ENCODE data around the gene LTB4R. TPM values are rescaled to one million over a fixed set of nuclear protein-coding genes. Genes with fewer than 3 reads are reported as not detected.

LTB4R gene
- total and polyA plus RNA-seq, 4 experiments from 2014 or later: 9.6 to 20.0 (median 15.1) TPM

GRCh38 chr14:24364841-24365240 lies 53.5 kb downstream of the LTB4R start:
- no peak overlapping the region for H3K27ac Mint-ChIP-seq
- no peak for DNase-seq
- H3K27me3 Mint-ChIP-seq: peaks cover 34 to 49% of the 10 kb centered on the region in 2 donors
- ChIA-PET CTCF (ENCODE audit: partially characterized antibody) (interaction anchor here (0.8 to 2.3 kb wide), 7 partner anchors 25 to 77 kb away, joined by 3 to 41 read pairs (median 4); partner anchors contain the start of genes KHNYN and RIPK3), POLR2A (ENCODE audit: partially characterized antibody) (interaction anchor here (0.8 to 2.3 kb wide), 2 partner anchors 66 to 77 kb away, joined by 3 to 29 read pairs; partner anchors contain the start of genes CBLN3 and KHNYN)
- intact Hi-C loops (cut with micrococcal nuclease): loop anchor here (1.0 to 10.0 kb wide), 2 partner anchors 66 to 310 kb away; no protein-coding TSS in a partner anchor
- H3K4me1 Mint-ChIP-seq: peaks cover 15 to 31% (median 22%) of the 10 kb centered on the region in 4 donors
- Histone ChIP-seq H3K36me3 (ENCODE audit: insufficient read depth, low read length) (no peaks in the 10 kb centered on the region), H3K9me3 (ENCODE audit: control insufficient read depth in 1 of 2, low read length in 2 of 2) (no peaks in the 10 kb centered on the region), H3K27ac (ENCODE audit: low read depth, low read length) (no peak overlapping the region), H3K27me3 (ENCODE audit: insufficient read depth, low read length) (peaks cover 29% of the 10 kb centered on the region), H3K4me1 (ENCODE audit: insufficient read depth, low read length) (peaks cover 35% of the 10 kb centered on the region), H3K4me3 (ENCODE audit: low read length in 2 of 2) (no peak overlapping the region)
- peaks cover 3 to 5% of the 10 kb centered on the region in 2 donors for H3K36me3 Mint-ChIP-seq
- H3K4me3 Mint-ChIP-seq: peak overlapping the region in 1 of 8 donors; percentile 5
- peaks cover 0 to 11% (median 5%) of the 10 kb centered on the region in 8 donors for H3K9me3 Mint-ChIP-seq

GRCh38 chr14:24365600-24366412 lies 54.5 kb downstream of the LTB4R start:
- Histone ChIP-seq H3K4me1 (ENCODE audit: insufficient read depth, low read length) (peaks cover 35% of the 10 kb centered on the region), H3K9me3 (ENCODE audit: control insufficient read depth in 1 of 2, low read length in 2 of 2) (no peaks in the 10 kb centered on the region), H3K27me3 (ENCODE audit: insufficient read depth, low read length) (peaks cover 29% of the 10 kb centered on the region), H3K4me3 (ENCODE audit: low read length in 2 of 2) (no peak overlapping the region), H3K36me3 (ENCODE audit: insufficient read depth, low read length) (no peaks in the 10 kb centered on the region), H3K27ac (ENCODE audit: low read depth, low read length) (no peak overlapping the region)
- intact Hi-C loops (cut with micrococcal nuclease): loop anchor here (1.0 to 10.0 kb wide), 2 partner anchors 65 to 309 kb away; no protein-coding TSS in a partner anchor
- CTCF ChIA-PET (ENCODE audit: partially characterized antibody): interaction anchor here (0.8 to 2.3 kb wide), 10 partner anchors 8 to 76 kb away, joined by 3 to 41 read pairs (median 4); partner anchors contain the start of genes CIDEB, KHNYN and RIPK3
- Mint-ChIP-seq H3K4me1 (peaks cover 15 to 31% (median 22%) of the 10 kb centered on the region in 4 donors), H3K27ac (peak overlapping the region in 3 of 7 donors; percentile 42 to 57 (median 55)), H3K4me3 (peak overlapping the region; percentile 50 to 84 (median 75)), H3K9me3 (peaks cover 0 to 1% (median 0%) of the 10 kb centered on the region in 8 donors), H3K36me3 (no peaks in the 10 kb centered on the region), H3K27me3 (peaks cover 33 to 43% of the 10 kb centered on the region in 2 donors)
- POLR2A ChIA-PET (ENCODE audit: partially characterized antibody): interaction anchor here (0.8 to 2.3 kb wide), 2 partner anchors 65 to 76 kb away, joined by 3 to 29 read pairs; partner anchors contain the start of genes CBLN3 and KHNYN
- DNase-seq: peak in 4 of 5 donors; percentile 31 to 61 (median 44)

GRCh38 chr14:24366413-24366720 lies 55.1 kb downstream of the LTB4R start:
- H3K9me3 ChIP-seq (ENCODE audit: control insufficient read depth in 1 of 2, low read length in 2 of 2): no peaks in the 10 kb centered on the region
- ChIA-PET POLR2A (ENCODE audit: partially characterized antibody) (interaction anchor here (0.9 to 2.3 kb wide), 2 partner anchors 28 to 64 kb away, joined by 3 to 29 read pairs; partner anchors contain the start of genes CBLN3 and KHNYN), CTCF (ENCODE audit: partially characterized antibody) (interaction anchor here (0.9 to 2.3 kb wide), 6 partner anchors 9 to 70 kb away, joined by 3 to 41 read pairs (median 6); partner anchors contain the start of genes CIDEB and KHNYN)
- intact Hi-C loops (cut with micrococcal nuclease): loop anchor here (10.0 kb wide), 1 partner anchor 308 kb away; no protein-coding TSS in a partner anchor
- peaks cover 35% of the 10 kb centered on the region for H3K4me1 ChIP-seq (ENCODE audit: insufficient read depth, low read length)
- no peak overlapping the region for H3K27ac Mint-ChIP-seq
- H3K36me3 ChIP-seq (ENCODE audit: insufficient read depth, low read length): no peaks in the 10 kb centered on the region
- no peak overlapping the region for H3K4me3 ChIP-seq (ENCODE audit: low read length in 2 of 2)
- peak in 1 of 5 donors; percentile 4 for DNase-seq
- no peak overlapping the region for H3K27ac ChIP-seq (ENCODE audit: low read depth, low read length)
- peaks cover 33 to 40% of the 10 kb centered on the region in 2 donors for H3K27me3 Mint-ChIP-seq
- H3K27me3 ChIP-seq (ENCODE audit: insufficient read depth, low read length): peaks cover 29% of the 10 kb centered on the region
- no peaks in the 10 kb centered on the region for H3K36me3 Mint-ChIP-seq
- peaks cover 15 to 31% (median 22%) of the 10 kb centered on the region in 4 donors for H3K4me1 Mint-ChIP-seq
- peak overlapping the region in 5 of 8 donors; percentile 21 to 84 (median 81) for H3K4me3 Mint-ChIP-seq
- no peaks in the 10 kb centered on the region for H3K9me3 Mint-ChIP-seq

- Mint-ChIP-seq H3K36me3 (no peaks in the 10 kb centered on the region), H3K9me3 (no peaks in the 10 kb centered on the region), H3K27ac (peak overlapping the region in 2 of 7 donors; percentile 53 to 81), H3K27me3 (peaks cover 31 to 34% of the 10 kb centered on the region in 2 donors), H3K4me1 (peaks cover 15 to 31% (median 22%) of the 10 kb centered on the region in 4 donors), H3K4me3 (peak overlapping the region; percentile 68 to 87 (median 80))
- DNase-seq: peak in 3 of 5 donors; percentile 16 to 22 (median 21)
- Histone ChIP-seq H3K27ac (ENCODE audit: low read depth, low read length) (no peak overlapping the region), H3K36me3 (ENCODE audit: insufficient read depth, low read length) (no peaks in the 10 kb centered on the region), H3K4me3 (ENCODE audit: low read length in 2 of 2) (no peak overlapping the region), H3K27me3 (ENCODE audit: insufficient read depth, low read length) (peaks cover 29% of the 10 kb centered on the region), H3K4me1 (ENCODE audit: insufficient read depth, low read length) (peaks cover 35% of the 10 kb centered on the region), H3K9me3 (ENCODE audit: control insufficient read depth in 1 of 2, low read length in 2 of 2) (no peaks in the 10 kb centered on the region)
- intact Hi-C loops (cut with micrococcal nuclease): loop anchor here (10.0 kb wide), 1 partner anchor 308 kb away; no protein-coding TSS in a partner anchor
- ChIA-PET POLR2A (ENCODE audit: partially characterized antibody) (interaction anchor here (0.9 to 2.3 kb wide), 2 partner anchors 28 to 64 kb away, joined by 3 to 29 read pairs; partner anchors contain the start of genes CBLN3 and KHNYN), CTCF (ENCODE audit: partially characterized antibody) (interaction anchor here (0.9 to 2.3 kb wide), 4 partner anchors 9 to 69 kb away, joined by 3 to 41 read pairs (median 10); partner anchors contain the start of gene KHNYN)
Observed at GRCh38 chr14:24366721-24367513, 55.6 kb downstream of the LTB4R start.

Other genes starting within 250 kb of the LTB4R start
Only the 30 nearest of the 33 such genes appear.
- gene DCAF11, start 196.7 kb upstream of the LTB4R start, total RNA-seq: 10 to 100 TPM; 71.5 to 75.8 TPM
- gene DCAF11, start 196.7 kb upstream of the LTB4R start, polyA plus RNA-seq: 10 to 100 TPM; 75.1 to 93.4 TPM
- 1 to 10 TPM; 2.9 to 4.5 TPM for gene NRL, start 196.6 kb upstream of the LTB4R start, total RNA-seq
- gene NRL, start 196.6 kb upstream of the LTB4R start, polyA plus RNA-seq: 1 to 10 TPM; 1.4 to 1.6 TPM
- 1 to 10 TPM; 3.2 to 4.2 TPM for gene FITM1, start 180.8 kb upstream of the LTB4R start, total RNA-seq
- under 1 TPM; 0.69 to 0.81 TPM for gene FITM1, start 180.8 kb upstream of the LTB4R start, polyA plus RNA-seq
- gene PSME1, start 175.3 kb upstream of the LTB4R start, total RNA-seq: 100 to 1,000 TPM; 257 to 273 TPM
- gene PSME1, start 175.3 kb upstream of the LTB4R start, polyA plus RNA-seq: 1,000 to 10,000 TPM in 1 of 2 donors, 100 to 1,000 TPM in 1; 976 to 1,008 TPM
- 10 to 100 TPM; 33.0 to 33.9 TPM for gene EMC9, start 169.9 kb upstream of the LTB4R start, total RNA-seq
- gene EMC9, start 169.9 kb upstream of the LTB4R start, polyA plus RNA-seq: 10 to 100 TPM; 11.4 to 13.6 TPM
- 100 to 1,000 TPM; 143 to 150 TPM for gene PSME2, start 164.9 kb upstream of the LTB4R start, total RNA-seq
- 100 to 1,000 TPM; 511 to 815 TPM for gene PSME2, start 164.9 kb upstream of the LTB4R start, polyA plus RNA-seq
- gene RNF31, start 164.0 kb upstream of the LTB4R start, total RNA-seq: 100 to 1,000 TPM; 108 to 113 TPM
- 10 to 100 TPM; 44.3 to 75.7 TPM for gene RNF31, start 164.0 kb upstream of the LTB4R start, polyA plus RNA-seq
- 100 to 1,000 TPM; 154 to 157 TPM for gene IRF9, start 150.2 kb upstream of the LTB4R start, total RNA-seq
- gene IRF9, start 150.2 kb upstream of the LTB4R start, polyA plus RNA-seq: 100 to 1,000 TPM in 1 of 2 donors, 10 to 100 TPM in 1; 59.3 to 121 TPM
- 10 to 100 TPM; 27.7 to 30.5 TPM for gene REC8, start 139.4 kb upstream of the LTB4R start, total RNA-seq
- 1 to 10 TPM; 2.8 to 9.8 TPM for gene REC8, start 139.4 kb upstream of the LTB4R start, polyA plus RNA-seq
- 10 to 100 TPM; 22.4 to 30.2 TPM for gene IPO4, start 122.7 kb upstream of the LTB4R start, total RNA-seq
- 10 to 100 TPM; 19.8 to 20.2 TPM for gene IPO4, start 122.7 kb upstream of the LTB4R start, polyA plus RNA-seq
- gene TM9SF1, start 116.1 kb upstream of the LTB4R start, total RNA-seq: 10 to 100 TPM; 24.1 to 26.3 TPM
- gene TM9SF1, start 116.1 kb upstream of the LTB4R start, polyA plus RNA-seq: 10 to 100 TPM; 38.4 to 40.6 TPM
- gene TSSK4, start 105.8 kb upstream of the LTB4R start, total RNA-seq: 1 to 10 TPM; 1.2 to 1.9 TPM
- 1 to 10 TPM in 1 of 2 donors, under 1 TPM in 1; 0.47 to 1.3 TPM for gene TSSK4, start 105.8 kb upstream of the LTB4R start, polyA plus RNA-seq
- gene CHMP4A, start 98.0 kb upstream of the LTB4R start, total RNA-seq: 100 to 1,000 TPM in 1 of 2 experiments, 10 to 100 TPM in 1; 99.3 to 101 TPM
- 100 to 1,000 TPM; 164 to 194 TPM for gene CHMP4A, start 98.0 kb upstream of the LTB4R start, polyA plus RNA-seq
- 10 to 100 TPM; 12.5 to 15.3 TPM for gene MDP1, start 95.4 kb upstream of the LTB4R start, total RNA-seq
- 10 to 100 TPM; 27.3 to 28.1 TPM for gene MDP1, start 95.4 kb upstream of the LTB4R start, polyA plus RNA-seq
- gene NEDD8, start 79.1 kb upstream of the LTB4R start, total RNA-seq: 100 to 1,000 TPM; 116 to 127 TPM
- 100 to 1,000 TPM; 351 to 425 TPM for gene NEDD8, start 79.1 kb upstream of the LTB4R start, polyA plus RNA-seq
- gene GMPR2, start 78.6 kb upstream of the LTB4R start, total RNA-seq: 10 to 100 TPM; 91.0 to 95.8 TPM
- 100 to 1,000 TPM; 103 to 116 TPM for gene GMPR2, start 78.6 kb upstream of the LTB4R start, polyA plus RNA-seq
- gene TINF2, start 68.9 kb upstream of the LTB4R start, total RNA-seq: 100 to 1,000 TPM; 131 to 132 TPM
- 100 to 1,000 TPM; 151 to 169 TPM for gene TINF2, start 68.9 kb upstream of the LTB4R start, polyA plus RNA-seq
- gene TGM1, start 48.3 kb upstream of the LTB4R start, total RNA-seq: 10 to 100 TPM; 11.0 to 16.1 TPM
- under 1 TPM; 0.11 to 0.12 TPM for gene TGM1, start 48.3 kb upstream of the LTB4R start, polyA plus RNA-seq
- 10 to 100 TPM; 55.6 to 62.5 TPM for gene RABGGTA, start 39.9 kb upstream of the LTB4R start, total RNA-seq
- 10 to 100 TPM; 22.9 to 32.5 TPM for gene RABGGTA, start 39.9 kb upstream of the LTB4R start, polyA plus RNA-seq
- gene DHRS1, start 11.7 kb upstream of the LTB4R start, total RNA-seq: 10 to 100 TPM; 37.6 to 38.6 TPM
- 10 to 100 TPM; 31.4 to 32.9 TPM for gene DHRS1, start 11.7 kb upstream of the LTB4R start, polyA plus RNA-seq
- 10 to 100 TPM; 23.1 to 28.1 TPM for gene NOP9, start 11.7 kb upstream of the LTB4R start, total RNA-seq
- 1 to 10 TPM in 1 of 2 donors, under 1 TPM in 1; 0.83 to 1.6 TPM for gene NOP9, start 11.7 kb upstream of the LTB4R start, polyA plus RNA-seq
- gene CIDEB, start 3.5 kb upstream of the LTB4R start, total RNA-seq: 10 to 100 TPM; 22.3 to 26.0 TPM
- gene CIDEB, start 3.5 kb upstream of the LTB4R start, polyA plus RNA-seq: 10 to 100 TPM; 17.2 to 24.3 TPM
- gene LTB4R2, start 1.4 kb upstream of the LTB4R start, total RNA-seq: 10 to 100 TPM; 18.0 to 18.8 TPM
- 1 to 10 TPM; 2.3 to 3.2 TPM for gene LTB4R2, start 1.4 kb upstream of the LTB4R start, polyA plus RNA-seq
- 1 to 10 TPM; 7.1 to 8.1 TPM for gene ADCY4, start 23.6 kb downstream of the LTB4R start, total RNA-seq
- gene ADCY4, start 23.6 kb downstream of the LTB4R start, polyA plus RNA-seq: under 1 TPM; 0.48 to 0.62 TPM
- gene RIPK3, start 28.5 kb downstream of the LTB4R start, total RNA-seq: 10 to 100 TPM; 63.0 to 63.5 TPM
- 10 to 100 TPM in 1 of 2 donors, 1 to 10 TPM in 1; 6.2 to 16.7 TPM for gene RIPK3, start 28.5 kb downstream of the LTB4R start, polyA plus RNA-seq
- gene NFATC4, start 56.7 kb downstream of the LTB4R start, total RNA-seq: not detected
- not detected for gene NFATC4, start 56.7 kb downstream of the LTB4R start, polyA plus RNA-seq
- under 1 TPM in 1 of 2 experiments, not detected in 1; 0.32 TPM for gene NYNRIN, start 87.5 kb downstream of the LTB4R start, total RNA-seq
- gene NYNRIN, start 87.5 kb downstream of the LTB4R start, polyA plus RNA-seq: under 1 TPM in 1 of 2 donors, not detected in 1; 0.02 TPM
- gene CBLN3, start 118.2 kb downstream of the LTB4R start, total RNA-seq: 1 to 10 TPM; 3.8 to 6.1 TPM
- gene CBLN3, start 118.2 kb downstream of the LTB4R start, polyA plus RNA-seq: under 1 TPM in 1 of 2 donors, not detected in 1; 0.41 TPM
- gene KHNYN, start 118.5 kb downstream of the LTB4R start, total RNA-seq: 100 to 1,000 TPM; 137 to 142 TPM
- gene KHNYN, start 118.5 kb downstream of the LTB4R start, polyA plus RNA-seq: 10 to 100 TPM; 11.6 to 21.4 TPM
- gene SDR39U1, start 131.3 kb downstream of the LTB4R start, total RNA-seq: 100 to 1,000 TPM; 102 to 109 TPM
- gene SDR39U1, start 131.3 kb downstream of the LTB4R start, polyA plus RNA-seq: 10 to 100 TPM; 43.2 to 56.8 TPM

Data from CD4-positive, alpha-beta memory T cell (primary cell).